HL-60 (cell line): ENCODE measurements around the gene LRIG2.

Experiments
- DNase-seq, 2 experiments: peaks; one replicate each; pipeline ENCODE4 v3.0.0-alpha.2; 2010 to 2020; ENCODE audit warnings: low read depth in 1 of 2, low spot score in 1 of 2
- H3K27ac ChIP-seq: fragments of 250-450 bp; sonication (Bioruptor Pico); replicated peaks from 2 replicates; pipeline ENCODE4 v1.5.1; 2020; ENCODE audit warnings: mild to moderate bottlenecking, moderate library complexity
- H3K27me3 ChIP-seq: fragments of 250-450 bp; sonication (Bioruptor Pico); 2 replicates; pipeline ENCODE4 v1.5.1; 2021; ENCODE audit warnings: mild to moderate bottlenecking, moderate library complexity; ENCODE audit not compliant: insufficient read depth, poor library complexity, severe bottlenecking
- H3K4me3 ChIP-seq: replicated peaks from 2 replicates; pipeline ENCODE4 v1.5.1; 2011; ENCODE audit warnings: mild to moderate bottlenecking, control low read depth, low read length; ENCODE audit not compliant: insufficient read depth
- CTCF ChIP-seq: IDR thresholded peaks from one replicate; pipeline ENCODE4 v1.5.1; 2011; ENCODE audit warnings: low read length, control low read depth, inconsistent platforms; ENCODE audit not compliant: insufficient read depth
- GABPA ChIP-seq: IDR thresholded peaks from 2 replicates; pipeline ENCODE4 v1.6.1; 2012; ENCODE audit warnings: low read depth
- POLR2AphosphoS5 ChIP-seq: IDR thresholded peaks from 2 replicates; pipeline ENCODE4 v1.6.1; 2012; ENCODE audit warnings: low read depth
- REST ChIP-seq: IDR thresholded peaks from 2 replicates; pipeline ENCODE4 v1.6.1; 2012; ENCODE audit warnings: low read depth; ENCODE audit not compliant: insufficient replicate concordance
- SPI1 ChIP-seq: IDR thresholded peaks from 2 replicates; pipeline ENCODE4 v1.6.1; 2012; ENCODE audit warnings: low read depth, mild to moderate bottlenecking, borderline replicate concordance

Gene LRIG2

GRCh38 chr1:113124366-113124765, 51.4 kb downstream of the LRIG2 start:
- no peak for TF ChIP-seq GABPA
- no peak for TF ChIP-seq CTCF
- no peak for TF ChIP-seq REST
- no peak for TF ChIP-seq SPI1
- TF ChIP-seq POLR2AphosphoS5, result no peak
- no peak overlapping the region for H3K4me3 ChIP-seq
- no peaks in the 10 kb centered on the region for H3K27me3 ChIP-seq
- DNase-seq, result no peak
- H3K27ac ChIP-seq, result no peak overlapping the region

GRCh38 chr1:113125517-113125916, 52.5 kb downstream of the LRIG2 start:
- DNase-seq, result no peak
- H3K27me3 ChIP-seq, result no peaks in the 10 kb centered on the region
- TF ChIP-seq REST, result no peak
- TF ChIP-seq POLR2AphosphoS5, result no peak
- no peak for TF ChIP-seq CTCF
- TF ChIP-seq SPI1, result no peak
- no peak for TF ChIP-seq GABPA

GRCh38 chr1:113126207-113126606, 53.2 kb downstream of the LRIG2 start:
- TF ChIP-seq REST (no peak), CTCF (no peak), GABPA (no peak), SPI1 (no peak), POLR2AphosphoS5 (no peak)
- DNase-seq, result no peak

More at GRCh38 chr1:113125517-113125916, 52.5 kb downstream of the LRIG2 start:
- no peak overlapping the region for H3K27ac ChIP-seq
- no peak overlapping the region for H3K4me3 ChIP-seq

More at GRCh38 chr1:113126207-113126606, 53.2 kb downstream of the LRIG2 start:
- H3K27me3 ChIP-seq, result no peaks in the 10 kb centered on the region
- no peak overlapping the region for H3K4me3 ChIP-seq
- no peak overlapping the region for H3K27ac ChIP-seq
